ENCODE measurements around the gene CTAGE9. TPM values are rescaled to one million over a fixed set of nuclear protein-coding genes. Genes with fewer than 3 reads are reported as not detected.
A peak's percentile ranks its signal among the peaks of the same experiment; 100 is the strongest.

The CTAGE9 gene
- polyA plus RNA-seq, 1 donor from 2014 or later = not detected

DNA sequence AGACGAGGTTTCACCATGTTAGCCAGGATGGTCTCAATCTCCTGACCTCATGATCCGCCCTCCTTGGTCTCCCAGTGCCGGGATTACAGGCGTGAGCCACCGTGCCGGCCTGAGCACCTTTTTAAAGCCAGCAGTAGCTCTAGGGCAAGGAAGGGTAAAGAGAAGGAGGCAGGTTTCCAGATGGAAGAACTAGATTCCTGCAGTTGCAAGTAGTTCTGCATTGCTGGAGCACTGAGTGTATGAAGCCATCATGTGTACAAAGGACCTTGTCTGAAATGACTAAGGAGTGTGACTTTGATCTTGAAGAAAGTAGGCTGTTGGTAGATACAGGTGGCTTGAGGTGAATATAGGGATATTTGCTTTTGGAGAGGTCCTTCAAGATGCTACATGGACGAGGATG is 13.9 kb downstream of the CTAGE9 start:
- Histone ChIP-seq H3K9ac (ENCODE audit: low read length) (no peak overlapping the region), H2AFZ (ENCODE audit: low read depth, low read length) (no peak overlapping the region), H3K9me2 (ENCODE audit: insufficient read depth, low read length) (no peaks in the 10 kb centered on the region), H3K79me2 (replicated peaks; ENCODE audit: insufficient read depth, low read length) (no peaks in the 10 kb centered on the region), H3F3A (ENCODE audit: insufficient read depth, low read length, poor library complexity, severe bottlenecking) (no peaks in the 10 kb centered on the region), H3K4me2 (ENCODE audit: low read length) (no peak overlapping the region), H3K36me3 (ENCODE audit: insufficient read depth, low read length) (no peaks in the 10 kb centered on the region), H3K4me3 (ENCODE audit: low read length) (no peak overlapping the region), H3K27ac (ENCODE audit: low read length) (no peak overlapping the region), H3K9me3 (ENCODE audit: low read length) (no peaks in the 10 kb centered on the region), H3K27me3 (ENCODE audit: insufficient read depth, low read depth, low read length) (no peaks in the 10 kb centered on the region), H4K20me1 (ENCODE audit: insufficient read depth) (no peaks in the 10 kb centered on the region)
- TF ChIP-seq RAD21 (conservative IDR thresholded peaks at IDR 0.05) (no peak), SMC3 (conservative IDR thresholded peaks at IDR 0.05; ENCODE audit: poor library complexity) (no peak), POLR2AphosphoS5 (IDR thresholded peaks at IDR 0.05) (no peak)

DNA sequence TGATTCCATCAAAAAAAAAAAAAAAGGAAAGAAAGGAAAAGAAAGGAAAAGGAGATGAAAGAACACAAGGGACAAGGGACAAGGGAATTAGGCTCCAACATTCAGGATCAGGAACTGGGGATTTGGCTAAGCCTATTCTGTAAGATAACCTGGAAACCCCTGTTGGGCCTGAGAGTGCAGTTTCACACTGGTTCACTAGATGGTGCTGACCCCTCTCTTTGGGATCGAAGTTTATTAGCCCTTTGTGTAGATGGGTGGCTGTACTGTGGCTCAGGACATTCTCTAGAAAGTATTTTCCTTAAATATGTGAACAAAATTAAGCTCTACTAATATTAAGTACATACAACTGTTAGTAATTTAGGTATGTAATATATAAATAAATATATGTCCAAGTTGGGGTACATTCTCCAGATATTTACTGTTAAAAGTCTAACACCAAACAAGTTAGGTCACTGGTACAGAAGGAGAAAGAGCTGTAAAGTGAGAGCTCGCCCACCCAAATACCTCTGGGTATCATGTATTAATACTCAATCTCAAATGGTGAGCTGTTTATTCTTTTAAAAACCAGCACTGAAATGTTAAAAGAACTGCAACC is 15.9 kb downstream of the CTAGE9 start:
- no peaks in the 10 kb centered on the region for H4K20me1 ChIP-seq (ENCODE audit: insufficient read depth)
- no peak overlapping the region for H2AFZ ChIP-seq (ENCODE audit: low read depth, low read length)
- no peak overlapping the region for H3K9ac ChIP-seq (ENCODE audit: low read length)
- H3K27ac ChIP-seq (ENCODE audit: low read length) = no peak overlapping the region
- H3K4me2 ChIP-seq (ENCODE audit: low read length) = no peak overlapping the region
- H3K4me3 ChIP-seq (ENCODE audit: low read length) = no peak overlapping the region
- H3K9me3 ChIP-seq (ENCODE audit: low read length) = no peaks in the 10 kb centered on the region
- TF ChIP-seq EZH2 (IDR thresholded peaks at IDR 0.05; ENCODE audit: borderline replicate concordance, insufficient read depth, low read length, poor library complexity, severe bottlenecking) (no peak), POLR2AphosphoS5 (IDR thresholded peaks at IDR 0.05) (no peak), EP300 (conservative IDR thresholded peaks at IDR 0.05; ENCODE audit: poor library complexity, severe bottlenecking) (no peak), RAD21 (conservative IDR thresholded peaks at IDR 0.05) (peak; percentile 51), MXI1 (conservative IDR thresholded peaks at IDR 0.05; ENCODE audit: poor library complexity, severe bottlenecking) (no peak), TAF1 (IDR thresholded peaks at IDR 0.05; ENCODE audit: low read depth) (no peak), SMC3 (conservative IDR thresholded peaks at IDR 0.05; ENCODE audit: poor library complexity) (no peak)
- TF ChIP-seq, protein P1, sequence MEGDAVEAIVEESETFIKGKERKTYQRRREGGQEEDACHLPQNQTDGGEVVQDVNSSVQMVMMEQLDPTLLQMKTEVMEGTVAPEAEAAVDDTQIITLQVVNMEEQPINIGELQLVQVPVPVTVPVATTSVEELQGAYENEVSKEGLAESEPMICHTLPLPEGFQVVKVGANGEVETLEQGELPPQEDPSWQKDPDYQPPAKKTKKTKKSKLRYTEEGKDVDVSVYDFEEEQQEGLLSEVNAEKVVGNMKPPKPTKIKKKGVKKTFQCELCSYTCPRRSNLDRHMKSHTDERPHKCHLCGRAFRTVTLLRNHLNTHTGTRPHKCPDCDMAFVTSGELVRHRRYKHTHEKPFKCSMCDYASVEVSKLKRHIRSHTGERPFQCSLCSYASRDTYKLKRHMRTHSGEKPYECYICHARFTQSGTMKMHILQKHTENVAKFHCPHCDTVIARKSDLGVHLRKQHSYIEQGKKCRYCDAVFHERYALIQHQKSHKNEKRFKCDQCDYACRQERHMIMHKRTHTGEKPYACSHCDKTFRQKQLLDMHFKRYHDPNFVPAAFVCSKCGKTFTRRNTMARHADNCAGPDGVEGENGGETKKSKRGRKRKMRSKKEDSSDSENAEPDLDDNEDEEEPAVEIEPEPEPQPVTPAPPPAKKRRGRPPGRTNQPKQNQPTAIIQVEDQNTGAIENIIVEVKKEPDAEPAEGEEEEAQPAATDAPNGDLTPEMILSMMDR (IDR thresholded peaks at IDR 0.05; ENCODE audit: poor library complexity, severe bottlenecking) = peak; percentile 46
- TF ChIP-seq, protein P2, sequence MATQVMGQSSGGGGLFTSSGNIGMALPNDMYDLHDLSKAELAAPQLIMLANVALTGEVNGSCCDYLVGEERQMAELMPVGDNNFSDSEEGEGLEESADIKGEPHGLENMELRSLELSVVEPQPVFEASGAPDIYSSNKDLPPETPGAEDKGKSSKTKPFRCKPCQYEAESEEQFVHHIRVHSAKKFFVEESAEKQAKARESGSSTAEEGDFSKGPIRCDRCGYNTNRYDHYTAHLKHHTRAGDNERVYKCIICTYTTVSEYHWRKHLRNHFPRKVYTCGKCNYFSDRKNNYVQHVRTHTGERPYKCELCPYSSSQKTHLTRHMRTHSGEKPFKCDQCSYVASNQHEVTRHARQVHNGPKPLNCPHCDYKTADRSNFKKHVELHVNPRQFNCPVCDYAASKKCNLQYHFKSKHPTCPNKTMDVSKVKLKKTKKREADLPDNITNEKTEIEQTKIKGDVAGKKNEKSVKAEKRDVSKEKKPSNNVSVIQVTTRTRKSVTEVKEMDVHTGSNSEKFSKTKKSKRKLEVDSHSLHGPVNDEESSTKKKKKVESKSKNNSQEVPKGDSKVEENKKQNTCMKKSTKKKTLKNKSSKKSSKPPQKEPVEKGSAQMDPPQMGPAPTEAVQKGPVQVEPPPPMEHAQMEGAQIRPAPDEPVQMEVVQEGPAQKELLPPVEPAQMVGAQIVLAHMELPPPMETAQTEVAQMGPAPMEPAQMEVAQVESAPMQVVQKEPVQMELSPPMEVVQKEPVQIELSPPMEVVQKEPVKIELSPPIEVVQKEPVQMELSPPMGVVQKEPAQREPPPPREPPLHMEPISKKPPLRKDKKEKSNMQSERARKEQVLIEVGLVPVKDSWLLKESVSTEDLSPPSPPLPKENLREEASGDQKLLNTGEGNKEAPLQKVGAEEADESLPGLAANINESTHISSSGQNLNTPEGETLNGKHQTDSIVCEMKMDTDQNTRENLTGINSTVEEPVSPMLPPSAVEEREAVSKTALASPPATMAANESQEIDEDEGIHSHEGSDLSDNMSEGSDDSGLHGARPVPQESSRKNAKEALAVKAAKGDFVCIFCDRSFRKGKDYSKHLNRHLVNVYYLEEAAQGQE (IDR thresholded peaks at IDR 0.05; ENCODE audit: borderline replicate concordance) = no peak
- no peaks in the 10 kb centered on the region for H3K9me2 ChIP-seq (ENCODE audit: insufficient read depth, low read length)
- H3K36me3 ChIP-seq (ENCODE audit: insufficient read depth, low read length) = no peaks in the 10 kb centered on the region
- H3K27me3 ChIP-seq (ENCODE audit: insufficient read depth, low read depth, low read length) = no peaks in the 10 kb centered on the region
- H3F3A ChIP-seq (ENCODE audit: insufficient read depth, low read length, poor library complexity, severe bottlenecking) = no peaks in the 10 kb centered on the region
- no peaks in the 10 kb centered on the region for H3K79me2 ChIP-seq (replicated peaks; ENCODE audit: insufficient read depth, low read length)
